SK-N-SH treated with all-trans-retinoic acid at 6 μM for 48 hours (cell line): ENCODE results near the gene WDR53.

ENCODE experiments used
- ARNTL ChIP-seq: fragments of 450-650 bp; formaldehyde crosslinking; IDR thresholded peaks from 2 replicates; pipeline ENCODE4 v1.5.0; 2020; ENCODE audit warnings: low read depth, mild to moderate bottlenecking, moderate library complexity, borderline replicate concordance
- ZFP3 ChIP-seq: fragments of 250-450 bp; sonication (Bioruptor Pico); IDR thresholded peaks from 2 replicates; pipeline ENCODE4 v1.5.0; 2020; ENCODE audit warnings: mild to moderate bottlenecking, moderate library complexity
- ZFP30 ChIP-seq: fragments of 450-650 bp; formaldehyde crosslinking; IDR thresholded peaks from 2 replicates; pipeline ENCODE4 v1.5.0; 2022; ENCODE audit warnings: mild to moderate bottlenecking, moderate library complexity
- TF ChIP-seq, protein P1 (sequence below): fragments of 250-450 bp; sonication (Bioruptor Pico); IDR thresholded peaks from 2 replicates; pipeline ENCODE4 v1.8.0; 2021; ENCODE audit warnings: low read depth, mild to moderate bottlenecking, moderate library complexity, borderline replicate concordance

DNA sequence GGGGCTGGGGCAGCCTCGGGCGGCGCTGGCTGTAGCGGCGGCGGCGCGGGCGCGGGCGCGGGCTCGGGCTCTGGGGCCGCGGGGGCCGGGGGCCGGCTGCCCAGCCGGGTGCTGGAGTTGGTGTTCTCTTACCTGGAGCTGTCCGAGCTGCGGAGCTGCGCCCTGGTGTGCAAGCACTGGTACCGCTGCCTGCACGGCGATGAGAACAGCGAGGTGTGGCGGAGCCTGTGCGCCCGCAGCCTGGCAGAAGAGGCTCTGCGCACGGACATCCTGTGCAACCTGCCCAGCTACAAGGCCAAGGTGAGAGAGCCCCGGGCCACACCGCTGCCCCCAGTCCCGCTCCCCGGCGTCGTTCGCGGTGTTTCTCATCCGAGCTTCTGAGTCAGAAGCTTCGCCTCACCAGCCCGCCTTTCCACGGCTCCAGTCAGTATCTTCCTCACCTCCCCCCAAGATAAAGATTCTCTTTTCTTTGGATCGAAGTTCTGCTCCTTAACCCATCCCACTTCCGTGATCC is 706 bp upstream of the WDR53 start:
- TF ChIP-seq ARNTL (CRISPR knock-in tag) (no peak), ZFP30 (no peak), ZFP3 (no peak)
- TF ChIP-seq, protein P1, sequence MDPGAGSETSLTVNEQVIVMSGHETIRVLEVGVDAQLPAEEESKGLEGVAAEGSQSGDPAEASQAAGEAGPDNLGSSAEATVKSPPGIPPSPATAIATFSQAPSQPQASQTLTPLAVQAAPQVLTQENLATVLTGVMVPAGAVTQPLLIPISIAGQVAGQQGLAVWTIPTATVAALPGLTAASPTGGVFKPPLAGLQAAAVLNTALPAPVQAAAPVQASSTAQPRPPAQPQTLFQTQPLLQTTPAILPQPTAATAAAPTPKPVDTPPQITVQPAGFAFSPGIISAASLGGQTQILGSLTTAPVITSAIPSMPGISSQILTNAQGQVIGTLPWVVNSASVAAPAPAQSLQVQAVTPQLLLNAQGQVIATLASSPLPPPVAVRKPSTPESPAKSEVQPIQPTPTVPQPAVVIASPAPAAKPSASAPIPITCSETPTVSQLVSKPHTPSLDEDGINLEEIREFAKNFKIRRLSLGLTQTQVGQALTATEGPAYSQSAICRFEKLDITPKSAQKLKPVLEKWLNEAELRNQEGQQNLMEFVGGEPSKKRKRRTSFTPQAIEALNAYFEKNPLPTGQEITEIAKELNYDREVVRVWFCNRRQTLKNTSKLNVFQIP (CRISPR knock-in tag) = no peak
